GM12878 (cell line): Measurements from ENCODE around the gene PAN3. TPM values are rescaled to one million over a fixed set of nuclear protein-coding genes. Genes with fewer than 3 reads are reported as not detected.

ENCODE experiments used
- CEBPB ChIP-seq, 2 experiments: fragments of 150-350 bp in 1 of 2; IDR thresholded peaks; 2 replicates each; pipeline ENCODE4 v1.6.1; 2012 to 2014; ENCODE audit warnings: low read depth in 2 of 2, low read length in 2 of 2, borderline replicate concordance in 1 of 2, inconsistent platforms in 1 of 2
- ELK1 ChIP-seq: IDR thresholded peaks from 2 replicates; pipeline ENCODE4 v1.6.1; 2012; ENCODE audit warnings: low read depth, low read length, improper control_type of control experiment
- ESRRA ChIP-seq: IDR thresholded peaks from 2 replicates; pipeline ENCODE4 v1.6.1; 2012; ENCODE audit warnings: mild to moderate bottlenecking, low read length, improper control_type of control experiment
- ETV6 ChIP-seq, 2 experiments: fragments of 450-650 bp in 1 of 2; IDR thresholded peaks in 1 of 2; conservative IDR thresholded peaks in 1 of 2; 2 replicates each; pipeline ENCODE4 v1.6.1; 2014; ENCODE audit warnings: antibody characterized with exemption in 1 of 2, borderline replicate concordance in 1 of 2, low read depth in 1 of 2, mild to moderate bottlenecking in 1 of 2, moderate library complexity in 1 of 2
- GABPA ChIP-seq: IDR thresholded peaks from 2 replicates; pipeline ENCODE4 v1.6.1; 2014; ENCODE audit warnings: antibody characterized with exemption, low read depth, mild to moderate bottlenecking, inconsistent platforms
- HSF1 ChIP-seq: fragments of 150-350 bp; IDR thresholded peaks from 2 replicates; pipeline ENCODE4 v1.6.1; 2014; ENCODE audit warnings: mild to moderate bottlenecking, low read depth, low read length
- KLF5 ChIP-seq: fragments of 450-650 bp; IDR thresholded peaks from 2 replicates; pipeline ENCODE4 v1.6.1; 2014; ENCODE audit warnings: mild to moderate bottlenecking; ENCODE audit not compliant: partially characterized antibody
- MLLT1 ChIP-seq: fragments of 450-650 bp; IDR thresholded peaks from 2 replicates; pipeline ENCODE4 v1.6.1; 2016; ENCODE audit warnings: mild to moderate bottlenecking
- NFIC ChIP-seq: IDR thresholded peaks from 2 replicates; pipeline ENCODE4 v1.6.1; 2012; ENCODE audit warnings: low read depth, mild to moderate bottlenecking, inconsistent platforms, low read length, moderate library complexity
- PKNOX1 ChIP-seq: fragments of 450-650 bp; IDR thresholded peaks from 2 replicates; pipeline ENCODE4 v1.6.1; 2016; ENCODE audit warnings: mild to moderate bottlenecking
- POLR2AphosphoS2 ChIP-seq: IDR thresholded peaks from 2 replicates; pipeline ENCODE4 v1.6.1; 2011; ENCODE audit warnings: low read depth, mild to moderate bottlenecking, low read length, improper control_type of control experiment, moderate library complexity
- RB1 ChIP-seq: fragments of 450-650 bp; formaldehyde crosslinking; IDR thresholded peaks from 2 replicates; pipeline ENCODE4 v1.6.1; 2017; ENCODE audit warnings: mild to moderate bottlenecking, borderline replicate concordance
- RELB ChIP-seq: fragments of 450-650 bp; IDR thresholded peaks from 2 replicates; pipeline ENCODE4 v1.6.1; 2017; ENCODE audit warnings: low read depth, mild to moderate bottlenecking, moderate library complexity
- SIX5 ChIP-seq: IDR thresholded peaks from 2 replicates; pipeline ENCODE4 v1.6.1; 2011; ENCODE audit warnings: mild to moderate bottlenecking, low read depth, low read length, moderate library complexity; ENCODE audit not compliant: severe bottlenecking
- STAT1 ChIP-seq: fragments of 450-650 bp; conservative IDR thresholded peaks from 2 replicates; pipeline ENCODE4 v1.6.1; 2014; ENCODE audit warnings: antibody characterized with exemption, mild to moderate bottlenecking
- SUZ12 ChIP-seq: fragments of 200-600 bp; sonication (generic); IDR thresholded peaks from one replicate; pipeline ENCODE4 v1.6.1; 2018; ENCODE audit warnings: antibody characterized with exemption, mild to moderate bottlenecking; ENCODE audit not compliant: unreplicated experiment
- ZNF687 ChIP-seq: fragments of 450-650 bp; IDR thresholded peaks from 2 replicates; pipeline ENCODE4 v1.6.1; 2017; ENCODE audit warnings: mild to moderate bottlenecking, moderate library complexity
- polyA plus RNA-seq, 11 experiments: library from polyadenylated mRNA; depleted of rRNA in 4 of 11; unstranded in 6 of 11; stranded (reverse) in 5 of 11; fragments of >200 nt; fragmentation: Nextera tagmentation in 4 of 11; fragmentation: Illumina TruSeq in 1 of 11; extraction: Ambion mirVana in 4 of 11; extraction: Trizol in 1 of 11; gene quantifications; 1 replicate in 1 of 11; 2 replicates in 10 of 11; pipeline versions ENCODE4 v1.2.1 to v1.2.3, GENCODE V29; 2011 to 2016; ENCODE audit warnings: inconsistent platforms in 2 of 11, missing spikeins in 2 of 11, low read depth in 1 of 11
- total RNA-seq, 4 experiments: library from RNA; depleted of rRNA in 3 of 4; stranded (reverse); fragments of >200 nt in 3 of 4; fragmentation: Illumina TruSeq in 1 of 4; extraction: Trizol in 1 of 4; gene quantifications; 2 replicates each; pipeline versions ENCODE4 v1.2.1 to v1.2.3, GENCODE V29; 2013 to 2021

PAN3 gene
- total and polyA plus RNA-seq, 10 of the 15 experiments (the other 5 are each of a cell fraction or from before 2014, with no cell fraction given) = 13.0 to 33.3 (median 19.9) TPM

GRCh38 chr13:28138012-28138755, at the start of gene PAN3 (continued):
- TF ChIP-seq ZNF687 (peak; percentile 25; the same call in 1 of the 2 replicates), ETV6 (conservative IDR thresholded peaks at IDR 0.05 in 1 of 2, IDR thresholded peaks at IDR 0.05 in 1 of 2; ENCODE audit: borderline replicate concordance in 1 of 2, low read depth in 1 of 2) (no peak; a peak in 1 of 4 replicates), MLLT1 (no peak), SIX5 (peak; percentile 23), GABPA (no peak), SUZ12 (no peak), RB1 (no peak), STAT1 (no peak), HSF1 (no peak), PKNOX1 (no peak), POLR2AphosphoS2 (no peak), ELK1 (no peak), KLF5 (no peak), CEBPB (IDR thresholded peaks at IDR 0.05; ENCODE audit: borderline replicate concordance in 1 of 2, low read depth in 2 of 2, low read length in 2 of 2) (no peak), NFIC (no peak), RELB (peak; percentile 71), ESRRA (no peak)
